Fibroblast of the aortic adventitia (primary cell): ENCODE data around the gene NUP93. TPM values are rescaled to one million over a fixed set of nuclear protein-coding genes. Genes with fewer than 3 reads are reported as not detected.
A peak's percentile ranks its signal among the peaks of the same experiment; 100 is the strongest.

Source experiments
- DNase-seq: peaks from one replicate; pipeline ENCODE4 v3.0.0-alpha.2; 2010; ENCODE audit warnings: low read depth
- H3K4me3 ChIP-seq: 2 replicates; pipeline ENCODE4 v1.5.1; 2011; ENCODE audit warnings: low read depth, mild to moderate bottlenecking, control low read depth, low read length, moderate library complexity
- CTCF ChIP-seq: IDR thresholded peaks from 2 replicates; pipeline ENCODE4 v1.5.1; 2011; ENCODE audit warnings: mild to moderate bottlenecking, low read length, control low read depth, inconsistent platforms; ENCODE audit not compliant: insufficient read depth
- total RNA-seq: library from RNA; depleted of rRNA; stranded (reverse); fragments of >200 nt; gene quantifications from 2 replicates; pipeline ENCODE4 v1.2.3, GENCODE V29; 2012; ENCODE audit warnings: low replicate concordance

Gene NUP93
- total RNA-seq, 1 donor: 45.5 TPM

GRCh38 chr16:56815721-56816120 lies 85.8 kb downstream of the NUP93 start:
- DNase-seq: no peak
- no peak overlapping the region for H3K4me3 ChIP-seq
- TF ChIP-seq CTCF: no peak

GRCh38 chr16:56817056-56817455 lies 87.1 kb downstream of the NUP93 start:
- TF ChIP-seq CTCF: no peak

GRCh38 chr16:56817938-56818337 lies 88.0 kb downstream of the NUP93 start:
- H3K4me3 ChIP-seq: no peak overlapping the region
- no peak for DNase-seq
- no peak for TF ChIP-seq CTCF

More at GRCh38 chr16:56817056-56817455, 87.1 kb downstream of the NUP93 start:
- no peak overlapping the region for H3K4me3 ChIP-seq
- no peak for DNase-seq

- no peak for DNase-seq
- no peak for TF ChIP-seq CTCF
- no peak overlapping the region for H3K4me3 ChIP-seq
Measured at GRCh38 chr16:56823081-56823733, 93.3 kb downstream of the NUP93 start.

- no peak overlapping the region for H3K4me3 ChIP-seq
- TF ChIP-seq CTCF: peak; percentile 38
- DNase-seq: no peak
Measured at GRCh38 chr16:56824331-56824730, 94.4 kb downstream of the NUP93 start.

GRCh38 chr16:56824804-56825203 lies 94.9 kb downstream of the NUP93 start:
- no peak overlapping the region for H3K4me3 ChIP-seq
- DNase-seq: no peak
- no peak for TF ChIP-seq CTCF

- H3K4me3 ChIP-seq: no peak overlapping the region
- no peak for TF ChIP-seq CTCF
- DNase-seq: no peak
Measured at GRCh38 chr16:56825826-56826225, 95.9 kb downstream of the NUP93 start.
